GM21526 (cell line): ENCODE measurements around the gene INTU.

Experiments used
- ATAC-seq: cut with Tn5 transposase; IDR thresholded peaks from one replicate; pipeline ENCODE4 v1.9.1; 2021; ENCODE audit warnings: moderate library complexity; ENCODE audit not compliant: unreplicated experiment, low FRiP score

The INTU gene

DNA sequence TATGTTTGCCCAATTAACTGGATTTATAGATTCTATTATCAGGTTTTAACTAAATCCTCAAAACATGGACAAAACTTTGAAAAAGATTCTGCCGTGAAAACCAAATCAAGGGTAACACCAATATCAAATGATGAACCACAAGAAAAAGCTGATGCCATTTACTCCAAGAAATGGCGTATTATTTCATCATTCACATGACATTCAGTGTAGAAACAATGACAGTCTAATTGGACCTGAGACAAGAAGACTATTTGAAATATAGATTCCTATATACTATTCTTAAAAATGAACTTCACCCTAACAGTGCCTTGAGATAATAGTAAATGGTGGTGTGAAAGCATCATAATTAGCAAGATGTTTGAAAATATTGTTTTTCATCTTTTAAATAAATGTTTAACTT lies 102.2 kb downstream of the INTU start:
- ATAC-seq = no peak

DNA sequence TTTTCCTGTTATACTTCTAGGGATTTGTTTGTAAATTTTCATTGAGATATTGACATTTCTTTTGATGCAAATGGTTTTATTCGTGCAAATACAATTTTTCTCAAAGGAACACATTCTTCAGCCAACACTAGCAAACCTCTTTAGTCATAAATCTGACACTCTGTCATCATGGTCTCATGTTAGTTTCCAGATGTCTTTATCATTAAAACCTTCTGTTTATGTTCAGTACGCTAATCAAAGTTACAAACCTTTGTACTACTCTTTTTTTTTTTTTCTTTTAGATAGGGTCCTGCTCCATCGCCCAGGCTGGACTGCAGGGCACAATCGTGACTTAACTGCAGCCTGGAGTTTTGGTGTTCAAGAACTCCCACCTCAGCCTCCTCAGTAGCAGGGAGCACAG lies 104.5 kb downstream of the INTU start:
- ATAC-seq = no peak

DNA sequence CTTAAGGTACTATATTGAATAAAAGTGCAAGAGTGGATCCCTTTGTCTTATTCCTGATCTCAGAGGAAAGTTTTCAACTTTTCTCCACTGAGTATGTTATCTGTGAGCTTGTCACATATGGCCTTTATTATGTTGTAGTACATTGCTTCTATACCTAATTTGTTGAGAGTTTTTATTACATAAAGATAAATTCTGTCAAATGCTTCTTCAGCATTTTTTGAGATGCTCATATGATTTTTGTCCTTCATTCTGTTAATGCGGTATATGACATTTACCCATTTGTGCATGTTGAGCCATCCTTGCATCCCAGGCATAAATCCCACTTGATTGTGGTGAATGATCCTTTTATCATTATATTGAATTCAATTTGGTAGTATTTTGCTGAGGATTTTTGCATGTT lies 108.5 kb downstream of the INTU start:
- no peak for ATAC-seq

DNA sequence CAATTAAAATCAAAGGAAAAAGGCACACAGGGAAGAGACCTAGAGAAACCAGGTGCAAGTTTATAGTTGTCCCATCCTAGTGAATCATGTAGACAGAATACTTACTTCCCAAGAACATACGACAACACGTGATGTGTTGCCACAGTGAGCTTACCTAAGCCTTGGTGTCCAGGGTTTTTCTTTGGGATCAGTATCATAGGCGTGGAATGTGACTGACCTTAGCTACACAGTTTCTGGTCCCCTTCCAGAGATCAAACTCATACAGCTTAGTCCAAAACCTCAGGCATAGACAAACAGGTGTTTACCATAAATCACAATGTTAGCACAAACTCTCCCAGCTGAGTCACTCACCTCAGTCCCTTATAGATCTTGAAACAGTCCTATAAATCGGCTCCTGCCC lies 115.1 kb downstream of the INTU start:
- no peak for ATAC-seq

DNA sequence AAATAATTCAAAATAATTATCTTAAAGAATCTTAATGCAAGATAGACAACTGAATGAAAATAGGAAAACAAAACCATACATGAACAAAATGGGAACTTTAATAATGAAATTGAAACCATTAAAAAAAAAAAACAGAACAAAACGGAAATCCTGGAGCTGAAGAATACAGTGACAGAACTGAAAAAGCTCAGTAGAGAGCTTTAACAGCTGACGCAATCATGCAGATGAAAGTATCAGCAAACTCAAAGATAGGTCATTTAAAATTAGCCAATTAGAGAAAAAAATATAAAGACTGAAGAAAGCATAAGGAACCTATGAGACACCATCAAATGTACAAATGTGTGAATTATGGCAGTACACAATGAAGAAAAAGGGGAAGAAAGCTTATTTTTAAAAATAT lies 116.2 kb downstream of the INTU start:
- no peak for ATAC-seq

DNA sequence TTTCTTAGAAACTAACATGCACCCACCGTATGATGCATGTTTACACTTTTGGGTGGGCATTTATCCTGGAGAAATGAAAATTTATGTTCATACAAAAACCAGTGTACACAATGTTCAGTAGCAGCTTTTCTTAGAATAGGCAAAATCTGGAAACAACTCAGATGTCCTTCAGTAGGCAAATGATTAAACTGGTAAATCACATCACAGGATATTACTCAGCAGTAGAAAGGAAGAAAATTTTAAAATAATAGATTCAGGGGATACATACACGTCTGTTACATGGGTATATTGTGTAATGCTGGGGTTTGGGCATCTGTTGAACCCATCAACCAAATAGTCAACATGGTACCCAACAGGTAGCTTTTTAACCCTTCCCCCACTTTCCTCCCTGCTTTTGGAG lies 124.1 kb downstream of the INTU start:
- ATAC-seq = no peak

DNA sequence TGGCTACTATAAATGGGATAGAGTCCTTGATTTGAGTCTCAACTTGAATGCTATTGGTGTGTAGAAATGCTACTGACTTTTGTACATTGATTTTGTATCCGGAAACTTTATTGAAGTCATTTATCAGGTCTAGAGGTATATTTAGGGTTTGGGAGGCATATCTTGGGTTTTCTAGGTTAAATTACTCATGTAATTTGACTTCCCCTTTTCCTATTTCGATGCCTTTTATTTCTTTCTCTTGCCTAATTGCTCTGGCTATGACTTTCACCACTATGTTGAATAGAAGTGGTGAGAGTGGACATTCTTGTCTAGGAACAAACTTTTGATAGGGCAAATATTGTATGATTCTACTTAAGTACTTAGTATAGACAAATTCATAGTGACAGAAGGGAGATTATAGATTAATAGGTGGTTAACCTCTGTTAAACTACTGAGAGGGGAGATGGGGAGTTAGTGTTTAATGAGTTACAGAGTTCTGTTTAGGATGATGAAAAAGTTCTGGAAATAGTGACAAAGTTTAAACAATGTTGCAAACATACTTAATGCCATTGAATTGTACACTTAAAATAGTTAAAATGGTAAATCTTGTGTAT lies 126.6 kb downstream of the INTU start:
- ATAC-seq = no peak

DNA sequence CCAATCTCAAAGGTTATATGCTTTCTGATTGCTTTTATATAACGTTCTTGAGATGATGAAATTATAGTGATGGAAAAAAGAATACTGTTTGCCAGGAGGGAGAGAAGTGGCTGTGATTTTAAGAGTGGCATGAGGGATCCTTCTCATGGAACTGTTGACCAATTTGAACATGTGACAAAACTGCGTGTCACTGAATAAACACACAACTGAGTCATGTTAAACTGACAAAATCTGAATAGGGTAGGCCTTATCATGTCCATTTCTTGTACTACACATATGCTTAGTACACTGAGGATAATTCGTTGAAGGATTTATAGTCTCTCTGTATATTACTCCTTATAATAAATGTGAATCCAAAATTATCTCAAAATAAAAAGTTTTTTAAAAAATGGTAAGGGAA lies 127.1 kb downstream of the INTU start:
- ATAC-seq = no peak

DNA sequence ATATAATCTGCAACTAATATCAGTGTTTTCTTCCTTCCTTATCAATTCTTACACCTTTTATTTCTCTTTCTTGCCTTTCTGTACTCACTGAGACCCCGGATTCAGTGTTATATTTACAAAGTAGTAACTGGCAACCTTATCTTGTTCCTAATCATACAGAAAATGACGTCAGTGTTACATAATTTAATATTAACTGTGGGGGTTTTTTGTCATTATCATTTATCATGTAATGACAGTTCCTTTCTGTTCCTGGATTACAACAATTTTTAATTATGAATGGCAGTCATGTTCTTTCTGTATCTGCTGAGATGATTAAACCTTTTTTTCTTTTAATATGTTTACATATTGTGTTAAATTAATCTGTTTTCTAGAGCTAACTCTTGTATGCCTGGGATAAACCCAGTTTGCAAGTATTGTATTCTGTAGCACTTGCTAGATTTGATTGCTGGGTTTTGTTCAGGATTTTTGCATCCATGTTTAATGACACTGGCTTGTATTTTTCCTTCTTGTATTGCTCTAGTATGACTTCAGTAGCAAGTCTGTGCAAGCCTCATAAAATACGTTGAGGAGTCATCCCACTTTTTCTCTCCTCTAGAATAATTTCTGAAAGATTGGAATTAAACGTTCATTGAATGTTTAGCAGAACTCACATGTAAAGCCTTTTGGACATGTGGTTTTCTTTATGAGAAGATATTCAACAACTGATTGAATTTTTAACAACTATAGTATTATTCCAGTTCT lies 138.9 kb downstream of the INTU start:
- no peak for ATAC-seq

DNA sequence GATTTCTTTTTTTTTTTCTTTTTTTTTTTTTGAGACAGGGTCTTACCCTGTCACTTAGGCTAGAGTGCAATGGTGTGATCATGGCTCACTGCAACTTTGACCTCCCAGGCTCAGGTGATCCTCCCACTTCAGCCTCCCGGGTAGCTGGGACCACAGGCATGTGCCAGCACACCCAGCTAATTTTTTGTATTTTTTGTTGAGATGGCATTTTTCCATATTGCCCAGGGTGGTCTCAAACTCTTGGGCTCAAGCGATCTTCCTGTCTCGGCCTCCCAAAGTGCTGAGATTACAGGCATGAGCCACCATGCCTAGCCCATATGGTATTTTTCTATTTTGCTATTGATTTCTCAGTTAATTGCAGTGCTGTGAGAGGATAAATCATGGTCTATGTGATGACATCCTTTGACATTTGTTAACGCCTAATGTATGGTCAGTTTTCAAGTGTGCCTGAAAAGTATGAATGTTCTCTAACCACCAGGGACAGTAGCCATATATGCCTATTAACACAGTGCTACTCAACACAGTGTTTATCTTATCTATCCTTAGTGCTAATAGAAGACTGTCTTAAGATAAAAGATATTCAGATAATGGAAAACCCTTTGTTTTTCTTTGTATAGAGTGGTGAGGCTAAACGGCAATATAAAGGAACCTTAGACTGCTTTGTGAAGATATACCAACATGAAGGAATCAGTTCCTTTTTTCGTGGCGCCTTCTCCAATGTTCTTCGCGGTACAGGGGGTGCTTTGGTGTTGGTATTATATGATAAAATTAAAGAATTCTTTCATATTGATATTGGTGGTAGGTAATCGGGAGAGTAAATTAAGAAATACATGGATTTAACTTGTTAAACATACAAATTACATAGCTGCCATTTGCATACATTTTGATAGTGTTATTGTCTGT lies 140.3 kb downstream of the INTU start:
- ATAC-seq = no peak

DNA sequence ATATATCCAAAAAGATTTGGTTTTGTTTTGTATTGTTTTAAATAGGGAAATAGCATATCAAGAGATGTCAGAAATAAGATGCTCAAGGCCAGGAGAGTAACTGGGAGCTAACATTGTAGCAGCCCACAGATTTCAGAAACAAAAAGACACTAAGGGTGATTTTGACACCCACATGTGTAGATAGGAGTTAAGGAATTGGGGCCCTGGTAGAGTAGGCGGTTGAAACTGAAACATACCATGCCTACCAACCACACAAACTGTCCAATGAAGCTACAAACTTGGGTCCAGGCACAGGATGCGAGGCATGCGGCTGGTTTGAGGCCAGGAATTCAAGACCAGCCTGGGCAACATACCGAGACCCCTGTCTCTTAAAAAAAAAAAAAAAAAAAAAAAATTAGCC lies 143.1 kb downstream of the INTU start:
- no peak for ATAC-seq
